ENCODE results near the gene FER.

DNA sequence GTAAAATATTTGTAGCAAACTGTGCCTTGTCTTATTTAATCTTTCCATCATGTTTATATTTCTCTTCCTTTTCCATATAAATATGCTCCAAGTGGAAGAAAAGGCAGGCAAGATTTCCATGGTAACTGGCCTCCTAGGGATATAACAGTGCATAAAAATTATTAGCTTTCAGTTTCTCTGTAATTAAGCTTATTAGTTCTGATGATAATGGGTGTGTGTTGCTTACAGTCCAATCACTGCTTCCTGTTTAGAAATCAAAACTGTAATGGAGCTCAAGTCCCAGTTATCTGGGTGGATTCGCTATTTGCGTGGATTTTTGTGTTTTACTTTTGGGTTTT lies 449.1 kb downstream of the FER start:
- TF ChIP-seq, protein P1, sequence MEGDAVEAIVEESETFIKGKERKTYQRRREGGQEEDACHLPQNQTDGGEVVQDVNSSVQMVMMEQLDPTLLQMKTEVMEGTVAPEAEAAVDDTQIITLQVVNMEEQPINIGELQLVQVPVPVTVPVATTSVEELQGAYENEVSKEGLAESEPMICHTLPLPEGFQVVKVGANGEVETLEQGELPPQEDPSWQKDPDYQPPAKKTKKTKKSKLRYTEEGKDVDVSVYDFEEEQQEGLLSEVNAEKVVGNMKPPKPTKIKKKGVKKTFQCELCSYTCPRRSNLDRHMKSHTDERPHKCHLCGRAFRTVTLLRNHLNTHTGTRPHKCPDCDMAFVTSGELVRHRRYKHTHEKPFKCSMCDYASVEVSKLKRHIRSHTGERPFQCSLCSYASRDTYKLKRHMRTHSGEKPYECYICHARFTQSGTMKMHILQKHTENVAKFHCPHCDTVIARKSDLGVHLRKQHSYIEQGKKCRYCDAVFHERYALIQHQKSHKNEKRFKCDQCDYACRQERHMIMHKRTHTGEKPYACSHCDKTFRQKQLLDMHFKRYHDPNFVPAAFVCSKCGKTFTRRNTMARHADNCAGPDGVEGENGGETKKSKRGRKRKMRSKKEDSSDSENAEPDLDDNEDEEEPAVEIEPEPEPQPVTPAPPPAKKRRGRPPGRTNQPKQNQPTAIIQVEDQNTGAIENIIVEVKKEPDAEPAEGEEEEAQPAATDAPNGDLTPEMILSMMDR (IDR thresholded peaks at IDR 0.05 in 4 of 5, conservative IDR thresholded peaks at IDR 0.05 in 1 of 5): no peak
- TF ChIP-seq POLR2A (IDR thresholded peaks at IDR 0.05): no peak

Measured in gastrocnemius medialis (tissue), 4 donors.